ENCODE data around the gene TMEM139. TPM values are rescaled to one million over a fixed set of nuclear protein-coding genes. Genes with fewer than 3 reads are reported as not detected.
A peak's percentile ranks its signal among the peaks of the same experiment; 100 is the strongest.
"Not testable (repeated sequence)": the region's sequence is repeated elsewhere in the genome, so short reads cannot be mapped to it uniquely, and the experiment has no call there.

Gene TMEM139
- polyA plus RNA-seq, 1 donor = 36.2 TPM

DNA sequence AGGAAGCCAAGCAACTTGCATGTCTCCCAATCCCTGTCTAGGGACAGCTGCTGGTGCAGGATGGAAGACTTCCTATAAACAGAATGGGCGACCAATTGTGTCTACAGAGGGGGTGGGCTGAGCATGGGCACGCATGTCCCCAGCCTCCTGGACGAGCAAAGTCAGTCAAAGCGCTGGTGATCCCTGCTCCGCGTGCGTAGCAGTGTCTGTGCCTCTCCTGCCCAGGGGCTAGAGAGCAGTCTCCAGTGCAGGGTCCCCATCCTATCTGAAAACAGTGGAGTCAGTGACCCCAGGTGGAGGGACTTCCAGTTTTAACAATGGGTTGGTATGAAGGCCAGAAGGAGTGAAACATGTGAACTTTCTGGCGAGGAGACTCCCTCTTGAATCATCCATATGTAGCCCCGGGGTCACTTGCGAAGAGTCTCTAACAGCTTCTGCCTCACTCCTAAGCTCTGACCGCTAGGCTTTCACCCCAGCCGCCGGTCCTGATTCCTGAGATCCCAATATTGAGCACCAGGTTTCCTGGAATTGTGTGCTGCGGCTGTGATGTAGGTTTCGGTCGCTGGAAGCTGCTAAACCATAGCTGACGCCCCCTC lies 2.7 kb downstream of the TMEM139 start:
- peaks cover 44% of the 10 kb centered on the region for H3K4me1 ChIP-seq (ENCODE audit: control insufficient read depth, insufficient read depth, low read length)
- peaks cover 3% of the 10 kb centered on the region for H3K9me3 ChIP-seq (ENCODE audit: control insufficient read depth, low read depth, low read length)
- H3K4me3 ChIP-seq (ENCODE audit: low read length) = peak overlapping the region; percentile 22
- DNase-seq = no peak
- WGBS (ENCODE audit: insufficient coverage, low lambda C conversion rate) = no CpG with 5 or more reads among the region's 17 CpGs
- H3K27me3 ChIP-seq (ENCODE audit: control insufficient read depth, insufficient read depth, low read length) = no peaks in the 10 kb centered on the region
- peak overlapping the region; percentile 34 for H3K27ac ChIP-seq (ENCODE audit: low read length)
- peaks cover 15% of the 10 kb centered on the region for H3K36me3 ChIP-seq (ENCODE audit: control insufficient read depth, insufficient read depth, low read length)

GRCh38 chr7:143287935-143288826 lies 3.4 kb downstream of the TMEM139 start, which contains the start of gene CASP2:
Gene CASP2 (plus strand): TSS chr7:143288351. CDS start chr7:143288456, 105 bp downstream.
- peak; percentile 98 to 99 for DNase-seq
- peak within 1 kb of the TSS; percentile 88 for H3K4me3 ChIP-seq (ENCODE audit: low read length)
- H3K9me3 ChIP-seq (ENCODE audit: control insufficient read depth, low read depth, low read length) = peaks cover 3% of the 10 kb centered on the region
- WGBS (ENCODE audit: insufficient coverage, low lambda C conversion rate) = no CpG with 5 or more reads among the region's 84 CpGs
- no peaks in the 10 kb centered on the region for H3K27me3 ChIP-seq (ENCODE audit: control insufficient read depth, insufficient read depth, low read length)
- H3K36me3 ChIP-seq (ENCODE audit: control insufficient read depth, insufficient read depth, low read length) = peaks cover 22% of the 10 kb centered on the region
- H3K27ac ChIP-seq (ENCODE audit: low read length) = peak within 1 kb of the TSS; percentile 88
- peaks cover 44% of the 10 kb centered on the region for H3K4me1 ChIP-seq (ENCODE audit: control insufficient read depth, insufficient read depth, low read length)

DNA sequence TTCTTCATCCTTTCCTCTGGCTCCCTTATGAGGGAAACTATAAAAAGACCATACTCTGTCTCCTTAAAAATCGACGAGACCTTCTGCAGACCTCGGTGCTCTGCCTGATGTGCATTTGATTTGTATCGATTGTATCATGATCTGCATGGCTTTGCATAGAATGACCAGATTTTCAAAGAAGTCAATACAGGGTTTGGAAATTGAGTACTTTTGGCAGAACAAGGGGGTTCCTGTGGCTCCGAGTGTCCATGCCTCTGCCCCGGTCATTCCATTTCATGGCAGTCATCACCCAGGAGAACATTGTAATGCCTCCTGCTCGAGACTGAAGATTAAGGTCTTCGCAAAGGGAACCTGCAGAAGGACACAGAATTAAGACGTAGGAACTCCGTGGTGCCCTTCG lies 4.1 kb downstream of the TMEM139 start:
- Histone ChIP-seq H3K4me3 (ENCODE audit: low read length) (peak overlapping the region; percentile 88), H3K36me3 (ENCODE audit: control insufficient read depth, insufficient read depth, low read length) (peaks cover 29% of the 10 kb centered on the region), H3K9me3 (ENCODE audit: control insufficient read depth, low read depth, low read length) (peaks cover 3% of the 10 kb centered on the region), H3K27me3 (ENCODE audit: control insufficient read depth, insufficient read depth, low read length) (no peaks in the 10 kb centered on the region), H3K27ac (ENCODE audit: low read length) (peak overlapping the region; percentile 88), H3K4me1 (ENCODE audit: control insufficient read depth, insufficient read depth, low read length) (peaks cover 37% of the 10 kb centered on the region)
- WGBS (ENCODE audit: insufficient coverage, low lambda C conversion rate) = no CpG with 5 or more reads among the region's 11 CpGs
- DNase-seq = peak in 1 of 2 donors; percentile 39

- DNase-seq = no peak
- H3K36me3 ChIP-seq (ENCODE audit: control insufficient read depth, insufficient read depth, low read length) = peaks cover 35% of the 10 kb centered on the region
- H3K4me1 ChIP-seq (ENCODE audit: control insufficient read depth, insufficient read depth, low read length) = peaks cover 31% of the 10 kb centered on the region
- peak overlapping the region; percentile 88 for H3K27ac ChIP-seq (ENCODE audit: low read length)
- H3K9me3 ChIP-seq (ENCODE audit: control insufficient read depth, low read depth, low read length) = peaks cover 3% of the 10 kb centered on the region
- peak overlapping the region; percentile 88 for H3K4me3 ChIP-seq (ENCODE audit: low read length)
- WGBS (ENCODE audit: insufficient coverage, low lambda C conversion rate) = 33% methylated on average over 5 of the region's 6 CpGs
- H3K27me3 ChIP-seq (ENCODE audit: control insufficient read depth, insufficient read depth, low read length) = no peaks in the 10 kb centered on the region
Measured at GRCh38 chr7:143289421-143289820, 4.7 kb downstream of the TMEM139 start.

DNA sequence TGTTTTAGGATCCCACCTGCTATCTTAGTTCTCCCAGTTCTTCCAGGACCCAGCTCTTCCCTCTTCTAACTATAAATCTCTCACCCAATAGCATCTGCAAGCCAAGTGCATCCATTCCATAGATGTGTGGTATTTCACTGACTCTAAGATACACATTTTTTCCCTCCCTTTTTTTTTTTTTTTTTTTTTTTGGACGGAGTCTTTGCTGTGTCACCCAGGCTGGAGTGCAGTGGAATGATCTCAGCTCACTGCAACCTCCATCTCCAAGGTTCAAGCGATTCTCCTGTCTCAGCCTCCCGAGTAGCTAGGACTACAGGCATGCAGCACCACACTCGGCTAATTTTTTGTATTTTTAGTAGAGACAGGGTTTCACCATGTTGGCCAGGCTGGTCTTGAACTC lies 5.1 kb downstream of the TMEM139 start:
- DNase-seq = not testable (repeated sequence)
- H3K4me1 ChIP-seq (ENCODE audit: control insufficient read depth, insufficient read depth, low read length) = peaks cover 31% of the 10 kb centered on the region

GRCh38 chr7:143290293-143290692 lies 5.5 kb downstream of the TMEM139 start:
- Histone ChIP-seq H3K27me3 (ENCODE audit: control insufficient read depth, insufficient read depth, low read length) (no peaks in the 10 kb centered on the region), H3K9me3 (ENCODE audit: control insufficient read depth, low read depth, low read length) (peaks cover 3% of the 10 kb centered on the region), H3K27ac (ENCODE audit: low read length) (no peak overlapping the region), H3K4me3 (ENCODE audit: low read length) (no peak overlapping the region), H3K4me1 (ENCODE audit: control insufficient read depth, insufficient read depth, low read length) (peaks cover 30% of the 10 kb centered on the region), H3K36me3 (ENCODE audit: control insufficient read depth, insufficient read depth, low read length) (peaks cover 43% of the 10 kb centered on the region)
- WGBS (ENCODE audit: insufficient coverage, low lambda C conversion rate) = no CpG with 5 or more reads among the region's 4 CpGs
- DNase-seq = no peak

More for the DNA sequence above, 5.1 kb downstream of the TMEM139 start:
- not testable (repeated sequence) for H3K9me3 ChIP-seq (ENCODE audit: control insufficient read depth, low read depth, low read length); H3K27ac ChIP-seq (ENCODE audit: low read length); H3K4me3 ChIP-seq (ENCODE audit: low read length); H3K27me3 ChIP-seq (ENCODE audit: control insufficient read depth, insufficient read depth, low read length)
- WGBS (ENCODE audit: insufficient coverage, low lambda C conversion rate) = no CpG with 5 or more reads among the region's 4 CpGs
- peaks cover 39% of the 10 kb centered on the region for H3K36me3 ChIP-seq (ENCODE audit: control insufficient read depth, insufficient read depth, low read length)

DNA sequence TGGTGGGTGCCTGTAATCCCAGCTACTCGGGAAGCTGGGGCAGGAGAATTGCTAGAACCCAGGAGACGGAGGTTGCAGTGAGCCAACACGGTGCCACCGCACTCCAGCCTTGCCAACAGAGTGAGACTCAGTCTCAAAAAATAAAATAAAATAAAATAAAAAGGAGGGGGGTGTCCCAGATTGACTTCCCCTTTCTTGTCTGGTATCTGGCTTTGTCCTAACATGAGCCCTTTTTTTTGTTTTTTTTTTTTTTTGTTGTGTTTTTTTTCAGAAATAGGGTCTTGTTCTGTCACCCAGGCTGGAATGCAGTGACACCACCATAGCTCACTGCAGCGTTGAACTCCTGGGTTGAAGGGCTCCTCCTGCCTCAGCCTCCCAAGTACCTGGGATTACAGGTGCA lies 8.1 kb downstream of the TMEM139 start:
- WGBS (ENCODE audit: insufficient coverage, low lambda C conversion rate) = 100% methylated on average over 1 of the region's 5 CpGs
- DNase-seq = no peak
- Histone ChIP-seq H3K27ac (ENCODE audit: low read length) (no peak overlapping the region), H3K4me1 (ENCODE audit: control insufficient read depth, insufficient read depth, low read length) (peaks cover 17% of the 10 kb centered on the region), H3K4me3 (ENCODE audit: low read length) (no peak overlapping the region), H3K9me3 (ENCODE audit: control insufficient read depth, low read depth, low read length) (no peaks in the 10 kb centered on the region), H3K36me3 (ENCODE audit: control insufficient read depth, insufficient read depth, low read length) (peaks cover 48% of the 10 kb centered on the region), H3K27me3 (ENCODE audit: control insufficient read depth, insufficient read depth, low read length) (no peaks in the 10 kb centered on the region)

DNA sequence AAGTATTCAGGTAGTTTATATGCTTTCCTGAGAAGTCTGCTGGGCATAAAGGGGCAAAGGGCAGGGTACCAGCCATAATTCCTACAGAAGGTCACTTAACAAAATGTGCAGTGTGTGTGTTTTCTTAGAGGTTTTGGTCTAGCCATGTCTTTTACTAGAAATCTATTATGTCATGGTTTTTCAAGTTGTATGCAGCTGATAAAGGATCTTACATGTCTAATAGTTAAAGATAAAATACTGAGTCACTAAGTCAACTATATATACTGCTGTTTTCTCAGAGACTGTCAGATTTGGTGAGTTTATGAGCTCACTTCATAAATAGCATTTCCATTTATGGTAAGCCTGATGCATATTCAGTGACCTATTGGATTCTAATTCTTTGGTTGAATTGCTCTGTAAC lies 11.1 kb downstream of the TMEM139 start:
- DNase-seq = peak; percentile 42 to 77
- peak overlapping the region; percentile 68 for H3K27ac ChIP-seq (ENCODE audit: low read length)

DNA sequence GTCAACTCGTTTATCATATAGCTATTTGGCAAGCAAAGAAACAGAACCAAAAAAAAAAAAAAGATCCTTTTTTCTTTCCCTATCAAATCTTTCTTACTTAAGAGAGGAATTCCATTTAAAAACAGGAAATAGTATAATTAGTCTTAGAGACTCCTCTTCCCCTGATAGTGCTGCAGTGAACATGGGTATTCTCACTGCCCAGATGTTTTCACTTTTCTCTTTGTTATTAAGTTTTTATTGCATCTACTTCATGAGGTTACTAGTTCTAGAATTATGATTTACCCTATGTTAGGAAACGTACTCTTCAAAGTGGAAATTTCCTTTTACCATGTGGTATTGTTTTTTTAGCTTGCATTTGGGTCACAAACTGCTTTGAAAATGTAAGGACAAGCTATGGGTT lies 11.9 kb downstream of the TMEM139 start:
- no peak overlapping the region for H3K4me3 ChIP-seq (ENCODE audit: low read length)
- H3K27me3 ChIP-seq (ENCODE audit: control insufficient read depth, insufficient read depth, low read length) = no peaks in the 10 kb centered on the region
- WGBS (ENCODE audit: insufficient coverage, low lambda C conversion rate) = no CpG with 5 or more reads among the region's 2 CpGs
- peak overlapping the region; percentile 67 for H3K27ac ChIP-seq (ENCODE audit: low read length)
- no peaks in the 10 kb centered on the region for H3K9me3 ChIP-seq (ENCODE audit: control insufficient read depth, low read depth, low read length)
- H3K4me1 ChIP-seq (ENCODE audit: control insufficient read depth, insufficient read depth, low read length) = peaks cover 11% of the 10 kb centered on the region
- peaks cover 75% of the 10 kb centered on the region for H3K36me3 ChIP-seq (ENCODE audit: control insufficient read depth, insufficient read depth, low read length)
- no peak for DNase-seq

More for the DNA sequence above, 11.1 kb downstream of the TMEM139 start:
- Histone ChIP-seq H3K36me3 (ENCODE audit: control insufficient read depth, insufficient read depth, low read length) (peaks cover 69% of the 10 kb centered on the region), H3K4me3 (ENCODE audit: low read length) (no peak overlapping the region), H3K4me1 (ENCODE audit: control insufficient read depth, insufficient read depth, low read length) (peaks cover 11% of the 10 kb centered on the region), H3K27me3 (ENCODE audit: control insufficient read depth, insufficient read depth, low read length) (no peaks in the 10 kb centered on the region), H3K9me3 (ENCODE audit: control insufficient read depth, low read depth, low read length) (no peaks in the 10 kb centered on the region)

DNA sequence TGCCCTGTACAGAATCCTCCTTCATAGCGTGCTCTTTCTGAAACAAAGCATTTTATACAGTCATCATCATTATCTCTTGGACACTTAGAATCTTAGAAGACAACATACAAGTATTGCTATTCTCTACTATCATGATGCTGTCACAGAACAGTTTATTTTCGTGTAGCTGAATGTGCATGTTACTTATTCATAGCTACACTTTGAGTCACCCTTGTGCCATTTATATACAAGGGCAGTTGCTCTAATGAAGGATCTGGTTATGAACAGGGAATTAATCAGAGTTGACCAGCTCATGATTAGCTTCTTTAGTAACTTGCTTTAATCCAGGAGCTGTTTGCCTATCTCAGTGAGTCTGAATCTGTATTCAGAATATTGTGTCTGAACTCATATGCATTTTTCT lies 14.6 kb downstream of the TMEM139 start:
- no peak for DNase-seq
- Histone ChIP-seq H3K36me3 (ENCODE audit: control insufficient read depth, insufficient read depth, low read length) (peaks cover 73% of the 10 kb centered on the region), H3K27me3 (ENCODE audit: control insufficient read depth, insufficient read depth, low read length) (no peaks in the 10 kb centered on the region), H3K9me3 (ENCODE audit: control insufficient read depth, low read depth, low read length) (no peaks in the 10 kb centered on the region), H3K4me1 (ENCODE audit: control insufficient read depth, insufficient read depth, low read length) (peaks cover 11% of the 10 kb centered on the region), H3K4me3 (ENCODE audit: low read length) (no peak overlapping the region), H3K27ac (ENCODE audit: low read length) (no peak overlapping the region)
- no CpG with 5 or more reads among the region's 2 CpGs for WGBS (ENCODE audit: insufficient coverage, low lambda C conversion rate)
